Pons (tissue), 1 donor: Measurements from ENCODE around the gene NDUFB10.

Experiments used
- DNase-seq: peaks from one replicate; pipeline ENCODE4 v3.0.0-alpha.2; 2016; ENCODE audit warnings: low spot score

NDUFB10 gene

DNA sequence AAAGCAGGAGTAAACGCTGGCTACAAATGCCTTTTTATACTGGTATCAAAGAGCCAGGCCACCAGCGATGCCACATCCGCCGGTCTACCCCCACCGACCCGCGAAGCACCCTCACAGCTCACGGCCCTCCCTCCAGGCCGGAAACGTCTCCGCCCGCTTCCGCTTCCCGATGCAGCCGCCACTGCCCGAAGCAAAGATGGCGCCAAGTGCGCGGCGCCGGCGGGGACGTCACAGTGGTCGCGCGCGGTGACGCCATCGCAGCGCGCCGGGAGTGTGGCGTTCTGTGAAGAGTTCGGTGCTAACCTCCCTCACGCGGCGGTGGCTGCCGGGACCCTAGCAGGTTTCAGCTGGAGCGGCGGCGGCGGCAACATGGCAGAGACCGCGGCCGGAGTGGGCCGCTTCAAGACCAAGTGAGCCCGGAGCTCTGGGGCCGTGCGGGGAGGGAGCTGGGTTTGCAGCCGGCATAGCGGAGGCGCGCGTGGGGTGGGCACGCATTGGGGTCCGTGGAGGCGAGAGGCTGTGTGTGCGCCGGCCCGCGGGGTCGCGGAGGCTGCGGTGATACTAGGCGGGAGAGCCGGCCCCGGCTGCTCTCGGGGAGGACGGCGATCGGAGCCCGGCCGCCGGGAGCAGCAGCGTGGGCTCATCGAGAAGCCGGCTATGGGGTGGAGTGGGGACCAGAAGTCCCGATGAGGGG, 12.6 kb downstream of the NDUFB10 start, which contains the start of gene TBL3:
TBL3 (plus strand) TSS at position 258 of the 694 bp plus-strand sequence; CDS start at position 370, 112 bp downstream.
- peak; percentile 87 for DNase-seq

DNA sequence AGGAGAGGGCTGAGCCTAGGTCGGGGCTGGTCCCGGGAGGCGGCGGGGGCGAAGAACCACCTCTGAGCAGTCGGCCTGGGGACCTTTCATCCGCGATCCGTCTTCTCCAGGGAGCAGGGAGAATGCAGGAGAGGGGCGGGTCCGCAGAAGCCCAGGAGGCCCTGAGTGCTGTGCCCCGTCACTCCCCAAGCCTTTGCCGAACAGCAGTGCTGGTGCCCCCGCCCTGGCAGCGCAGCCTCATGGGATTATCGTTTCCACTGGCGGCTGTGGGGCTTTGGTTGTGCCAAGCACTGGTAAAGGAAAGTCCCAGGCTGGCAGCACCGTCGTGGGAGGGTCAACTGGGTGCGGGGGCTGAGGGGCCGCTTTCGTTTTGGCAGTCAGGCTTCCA, 13.1 kb downstream of the NDUFB10 start:
- DNase-seq: no peak

DNA sequence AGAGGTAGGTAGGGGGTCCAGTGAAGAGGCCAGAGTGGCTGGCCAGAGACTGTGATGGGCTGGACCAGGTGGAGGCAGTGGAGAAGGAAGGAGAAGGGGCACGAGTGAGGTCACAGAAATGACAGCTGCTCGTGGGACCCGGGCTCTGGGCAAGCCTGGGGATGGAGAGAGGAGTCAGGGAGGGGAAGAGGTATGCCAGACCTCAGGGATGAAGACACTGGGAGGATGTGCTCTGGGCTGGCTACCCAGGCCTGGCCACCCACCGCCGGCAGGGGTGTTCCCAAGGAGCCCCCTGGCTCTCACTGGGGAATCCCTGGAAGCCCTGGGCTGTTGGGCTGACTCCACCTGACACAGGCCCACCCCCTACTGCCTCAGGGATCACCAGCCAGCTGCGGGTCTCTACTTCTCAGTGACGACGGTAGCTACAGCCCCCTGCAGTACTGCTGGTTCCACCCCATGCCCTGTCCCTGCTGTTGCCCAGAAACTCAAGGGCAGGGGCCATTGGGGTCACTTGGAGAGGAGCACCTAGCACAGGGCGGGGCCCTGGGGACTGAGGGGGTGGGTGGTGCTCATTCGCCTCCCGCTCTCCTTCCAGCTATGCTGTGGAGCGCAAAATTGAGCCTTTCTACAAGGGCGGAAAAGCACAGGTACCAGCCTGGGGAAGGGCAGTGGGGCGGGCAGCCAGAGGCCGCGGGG, 14.3 kb downstream of the NDUFB10 start:
- DNase-seq: no peak

GRCh38 chr16:1974157-1975070, 15.1 kb downstream of the NDUFB10 start:
- DNase-seq: no peak

DNA sequence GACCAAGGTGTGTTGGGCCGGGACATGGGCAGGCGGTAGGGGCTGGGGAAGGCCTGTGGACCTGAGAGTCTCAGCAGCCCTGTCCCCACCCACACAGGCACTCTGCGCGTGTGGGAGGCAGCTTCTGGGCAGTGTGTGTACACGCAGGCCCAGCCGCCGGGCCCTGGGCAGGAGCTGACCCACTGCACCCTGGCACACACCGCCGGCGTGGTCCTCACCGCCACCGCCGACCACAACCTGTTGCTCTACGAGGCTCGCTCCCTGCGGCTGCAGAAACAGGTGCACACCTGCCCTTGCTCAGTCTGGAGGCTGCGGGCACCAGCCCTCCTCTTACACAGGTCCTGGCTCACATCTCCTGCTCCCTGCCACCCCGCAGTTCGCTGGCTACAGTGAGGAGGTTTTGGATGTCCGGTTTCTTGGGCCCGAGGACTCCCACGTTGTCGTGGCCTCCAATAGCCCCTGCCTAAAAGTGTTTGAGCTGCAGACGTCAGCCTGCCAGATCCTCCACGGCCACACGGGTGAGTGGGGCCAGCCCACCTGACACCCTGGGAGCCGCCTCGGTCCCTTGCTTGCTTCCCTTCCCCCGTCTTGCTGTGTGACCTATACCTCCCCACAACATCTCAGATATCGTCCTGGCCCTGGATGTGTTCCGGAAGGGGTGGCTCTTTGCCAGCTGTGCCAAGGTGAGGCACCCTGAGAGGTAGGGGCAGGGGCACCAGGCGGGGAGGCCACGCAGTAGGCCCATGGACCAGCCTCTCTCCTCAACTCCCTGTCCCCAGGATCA, 16.3 kb downstream of the NDUFB10 start:
- DNase-seq: no peak

DNA sequence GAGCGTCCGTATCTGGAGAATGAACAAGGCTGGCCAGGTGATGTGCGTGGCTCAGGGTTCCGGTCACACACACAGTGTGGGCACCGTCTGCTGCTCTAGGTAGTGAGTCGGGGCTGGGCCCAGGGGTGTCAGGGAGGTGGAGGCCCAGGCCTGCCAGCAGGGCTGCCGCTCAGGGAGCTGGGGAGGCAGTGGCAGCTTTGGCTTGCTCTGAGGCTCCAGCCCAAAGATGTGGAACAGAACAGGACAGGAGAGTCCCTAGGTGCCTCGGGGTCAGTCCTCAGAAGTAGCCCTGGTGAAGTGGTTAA, 16.8 kb downstream of the NDUFB10 start:
- no peak for DNase-seq

DNA sequence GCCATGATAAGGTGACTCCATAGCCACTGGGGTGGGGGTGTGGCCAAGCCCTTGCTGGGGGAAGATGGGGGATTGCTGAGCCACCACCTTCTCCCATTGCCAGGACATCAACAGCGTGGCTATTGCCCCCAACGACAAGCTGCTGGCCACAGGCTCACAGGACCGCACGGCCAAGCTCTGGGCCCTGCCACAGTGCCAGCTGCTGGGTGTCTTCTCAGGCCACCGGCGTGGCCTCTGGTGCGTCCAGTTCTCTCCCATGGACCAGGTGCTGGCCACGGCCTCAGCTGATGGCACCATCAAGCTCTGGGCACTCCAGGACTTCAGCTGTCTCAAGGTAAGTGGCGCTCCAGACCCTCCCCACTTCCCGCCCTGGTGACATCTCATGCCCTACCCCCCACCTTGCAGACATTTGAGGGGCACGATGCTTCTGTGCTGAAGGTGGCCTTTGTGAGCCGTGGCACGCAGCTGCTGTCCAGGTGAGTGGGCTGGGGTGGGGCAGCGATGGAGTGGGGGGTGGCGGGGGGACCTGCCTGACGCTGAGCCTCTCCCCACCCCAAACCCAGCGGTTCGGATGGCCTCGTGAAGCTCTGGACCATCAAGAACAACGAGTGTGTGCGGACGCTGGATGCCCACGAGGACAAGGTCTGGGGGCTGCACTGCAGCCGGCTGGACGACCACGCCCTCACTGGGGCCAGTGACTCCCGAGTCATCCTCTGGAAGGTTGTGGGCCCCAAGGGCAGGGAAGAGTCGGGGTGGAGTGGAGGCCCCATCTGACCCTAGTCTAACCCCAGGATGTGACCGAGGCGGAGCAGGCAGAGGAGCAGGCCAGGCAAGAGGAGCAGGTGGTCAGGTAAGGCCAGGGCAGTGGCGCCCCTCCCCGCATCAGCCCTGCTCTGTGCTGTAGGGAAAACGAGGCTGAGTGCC, 17.9 kb downstream of the NDUFB10 start:
- no peak for DNase-seq

DNA sequence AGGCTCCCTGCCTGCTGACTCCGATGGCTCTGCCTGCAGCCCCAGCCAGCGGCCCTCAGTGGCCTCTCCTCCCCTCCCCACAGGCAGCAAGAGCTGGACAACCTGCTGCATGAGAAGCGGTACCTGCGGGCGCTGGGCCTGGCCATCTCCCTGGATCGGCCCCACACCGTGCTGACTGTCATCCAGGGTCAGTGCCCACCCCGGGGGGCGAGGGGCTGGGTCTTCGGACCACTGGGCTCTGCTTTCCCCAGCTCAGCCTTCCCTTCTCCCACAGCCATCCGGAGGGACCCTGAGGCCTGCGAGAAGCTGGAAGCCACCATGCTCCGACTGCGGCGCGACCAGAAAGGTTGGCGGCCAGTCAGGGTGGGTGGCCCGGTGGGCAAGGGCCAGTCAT, 18.5 kb downstream of the NDUFB10 start:
- DNase-seq: no peak

DNA sequence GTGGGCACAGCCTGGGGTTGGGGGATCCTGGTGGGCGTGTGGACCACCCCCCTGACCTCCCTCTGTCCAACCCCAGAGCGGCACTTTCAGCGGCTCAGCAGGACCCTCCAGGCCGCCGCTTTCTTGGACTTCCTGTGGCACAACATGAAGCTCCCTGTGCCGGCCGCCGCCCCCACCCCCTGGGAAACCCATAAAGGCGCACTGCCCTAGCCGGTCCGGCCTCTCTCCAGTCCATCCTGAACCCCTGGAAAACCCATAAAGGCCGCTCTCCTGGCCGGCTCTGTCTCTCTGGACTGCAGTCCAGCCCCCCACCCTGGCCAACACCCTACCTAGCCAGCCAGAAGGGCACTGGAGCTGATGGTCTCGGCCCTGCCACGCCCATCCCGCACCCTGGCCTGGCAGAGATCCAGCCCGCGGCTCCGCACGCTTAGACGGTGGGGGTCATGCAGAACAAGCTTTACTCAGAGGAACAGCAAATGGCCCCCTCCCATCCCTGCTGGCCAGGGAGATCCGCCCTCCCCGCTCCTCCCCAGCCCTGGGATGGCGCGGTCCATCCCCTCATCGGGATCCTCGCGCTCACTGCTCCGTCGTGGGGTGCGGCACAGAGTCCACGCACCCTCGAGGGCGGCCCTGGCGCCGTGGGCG, 19.3 kb downstream of the NDUFB10 start:
- no peak for DNase-seq

- DNase-seq: no peak
Observed at GRCh38 chr16:1979271-1980029, 20.1 kb downstream of the NDUFB10 start.

GRCh38 chr16:1980030-1980769, 20.9 kb downstream of the NDUFB10 start:
- DNase-seq: no peak

- no peak for DNase-seq
Observed at GRCh38 chr16:1980770-1981087, 21.4 kb downstream of the NDUFB10 start.

- no peak for DNase-seq
Observed at GRCh38 chr16:1981398-1981836, 22.1 kb downstream of the NDUFB10 start, which contains the start of gene NOXO1. NOXO1 (minus strand) TSS chr16:1981469; CDS start chr16:1981179, 290 bp downstream.

DNA sequence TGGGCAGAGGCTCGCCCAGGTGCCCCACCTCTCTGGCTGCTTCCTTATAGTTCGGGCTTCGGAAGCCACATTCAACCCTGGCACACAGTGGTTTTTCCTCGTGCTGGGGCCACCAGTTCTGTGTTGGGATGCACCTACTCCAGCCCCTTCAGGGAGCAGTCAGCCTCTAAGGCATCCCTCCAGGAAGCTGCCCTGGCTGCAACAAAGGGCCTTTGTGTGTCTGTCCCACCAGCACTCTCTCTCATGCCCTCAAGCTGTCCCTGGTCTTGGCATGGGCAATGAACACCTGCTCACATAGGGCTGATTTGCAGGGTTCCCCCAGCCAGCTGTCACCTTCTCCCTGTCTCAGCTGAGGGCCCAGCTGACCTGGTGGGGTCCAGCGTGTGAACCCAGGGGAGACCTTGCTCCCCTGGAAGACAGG, 22.7 kb downstream of the NDUFB10 start:
- DNase-seq: peak; percentile 79

GRCh38 chr16:1982991-1983543, 23.7 kb downstream of the NDUFB10 start:
- DNase-seq: no peak

GRCh38 chr16:1983544-1984346, 24.4 kb downstream of the NDUFB10 start, which contains the start of gene GFER:
GFER (plus strand) TSS chr16:1984193; CDS start chr16:1984219, 26 bp downstream.
- DNase-seq: peak; percentile 87
